Keratinocyte (primary cell): ENCODE results near the gene AADACL3. TPM values are rescaled to one million over a fixed set of nuclear protein-coding genes. Genes with fewer than 3 reads are reported as not detected.

Experiments
- DNase-seq: peaks from one replicate; pipeline ENCODE4 v3.0.0-alpha.2; 2011; ENCODE audit warnings: low read depth, missing footprints, low spot score
- FAIRE-seq: peaks from 2 replicates; lab custom pipeline; 2011; peaks lifted over from hg19 to GRCh38; lab: Jason Lieb, UNC
- H2AFZ ChIP-seq: 2 replicates; pipeline ENCODE4 v1.6.0; 2012; ENCODE audit warnings: low read length, control low read depth, inconsistent platforms; ENCODE audit not compliant: control insufficient read depth
- H3K27ac ChIP-seq: 2 replicates; pipeline ENCODE4 v1.5.1; 2011; ENCODE audit warnings: low read length; ENCODE audit not compliant: control insufficient read depth, insufficient read depth
- H3K27me3 ChIP-seq: 3 replicates; pipeline ENCODE4 v1.6.0; 2011; ENCODE audit warnings: low read length; ENCODE audit not compliant: control insufficient read depth, insufficient read depth; ENCODE audit errors: extremely low read depth
- H3K36me3 ChIP-seq, 2 experiments: 2 replicates in 1 of 2; 3 replicates in 1 of 2; pipeline ENCODE4 v1.5.1; 2011; ENCODE audit warnings: low read length in 2 of 2, mild to moderate bottlenecking in 1 of 2; ENCODE audit not compliant: control insufficient read depth in 2 of 2, insufficient read depth in 2 of 2; ENCODE audit errors: extremely low read depth in 1 of 2
- H3K4me1 ChIP-seq: 3 replicates; pipeline ENCODE4 v1.5.1; 2011; ENCODE audit warnings: low read length; ENCODE audit not compliant: control insufficient read depth, insufficient read depth; ENCODE audit errors: extremely low read depth
- H3K4me2 ChIP-seq: 3 replicates; pipeline ENCODE4 v1.6.0; 2011; ENCODE audit warnings: low read depth, low read length; ENCODE audit not compliant: control insufficient read depth, insufficient read depth; ENCODE audit errors: extremely low read depth
- H3K4me3 ChIP-seq, 3 experiments: fragments of 200-600 bp in 1 of 3; sonication (generic) in 1 of 3; 2 replicates in 2 of 3; 3 replicates in 1 of 3; pipeline ENCODE4 v1.5.1; 2011 to 2016; ENCODE audit warnings: low read length in 3 of 3, mild to moderate bottlenecking in 3 of 3, control low read depth in 2 of 3, inconsistent platforms in 1 of 3, low read depth in 1 of 3, mixed read lengths in 1 of 3, mixed run types in 1 of 3, moderate library complexity in 1 of 3; ENCODE audit not compliant: control insufficient read depth in 2 of 3, insufficient read depth in 2 of 3; ENCODE audit errors: extremely low read depth in 1 of 3
- H3K79me2 ChIP-seq: 2 replicates; pipeline ENCODE4 v1.6.0; 2012; ENCODE audit warnings: low read length; ENCODE audit not compliant: control insufficient read depth, insufficient read depth
- H3K9ac ChIP-seq: 3 replicates; pipeline ENCODE4 v1.6.0; 2011; ENCODE audit warnings: low read length; ENCODE audit not compliant: control insufficient read depth, insufficient read depth; ENCODE audit errors: extremely low read depth
- H3K9me1 ChIP-seq: 3 replicates; pipeline ENCODE4 v1.6.0; 2011; ENCODE audit warnings: low read length; ENCODE audit not compliant: control insufficient read depth, insufficient read depth; ENCODE audit errors: extremely low read depth
- H3K9me3 ChIP-seq: 2 replicates; pipeline ENCODE4 v1.5.1; 2012; ENCODE audit warnings: low read depth, low read length; ENCODE audit not compliant: control insufficient read depth
- H4K20me1 ChIP-seq: 3 replicates; pipeline ENCODE4 v1.6.0; 2011; ENCODE audit warnings: low read length; ENCODE audit not compliant: control insufficient read depth, insufficient read depth; ENCODE audit errors: extremely low read depth
- EZH2 ChIP-seq: IDR thresholded peaks from one replicate; pipeline ENCODE4 v1.6.1; 2012; ENCODE audit warnings: inconsistent platforms, mild to moderate bottlenecking, low read length, moderate library complexity
- dilution Hi-C: fragments of 300-500 bp; cut with MboI; formaldehyde crosslinking; loops from one replicate; pipeline ENCODE4 v1.7.0; 2020; ENCODE audit warnings: low sequenced_read_pairs; ENCODE audit not compliant: extremely low pct_ligation_motif_present
- polyA plus RNA-seq, 5 experiments: library from polyadenylated mRNA; depleted of rRNA in 3 of 5; stranded (reverse) in 3 of 5; stranded (forward) in 1 of 5; unstranded in 1 of 5; fragments of >200 nt; gene quantifications; 1 replicate in 1 of 5; 2 replicates in 3 of 5; 3 replicates in 1 of 5; pipeline versions ENCODE4 v1.2.1 to v1.2.3, GENCODE V29; 2011 to 2012; ENCODE audit warnings: missing spikeins in 2 of 5, low read depth in 1 of 5, low replicate concordance in 1 of 5
- TF ChIP-seq, protein P1 (sequence below), 3 experiments: IDR thresholded peaks in 1 of 3; conservative IDR thresholded peaks in 1 of 3; optimal IDR thresholded peaks in 1 of 3; 2 replicates in 2 of 3; 3 replicates in 1 of 3; pipeline versions ENCODE3 to v1.5.1; 2011; ENCODE audit warnings: low read length in 3 of 3, mild to moderate bottlenecking in 3 of 3, moderate library complexity in 2 of 3, control low read depth in 1 of 3, inconsistent platforms in 1 of 3; ENCODE audit not compliant: insufficient read depth in 2 of 3; ENCODE audit errors: extremely low read depth in 1 of 3

AADACL3 gene
- polyA plus RNA-seq, 1 donor (not counting 4 experiments of a cell fraction or from before 2014, with no cell fraction given) = 0.03 TPM

DNA sequence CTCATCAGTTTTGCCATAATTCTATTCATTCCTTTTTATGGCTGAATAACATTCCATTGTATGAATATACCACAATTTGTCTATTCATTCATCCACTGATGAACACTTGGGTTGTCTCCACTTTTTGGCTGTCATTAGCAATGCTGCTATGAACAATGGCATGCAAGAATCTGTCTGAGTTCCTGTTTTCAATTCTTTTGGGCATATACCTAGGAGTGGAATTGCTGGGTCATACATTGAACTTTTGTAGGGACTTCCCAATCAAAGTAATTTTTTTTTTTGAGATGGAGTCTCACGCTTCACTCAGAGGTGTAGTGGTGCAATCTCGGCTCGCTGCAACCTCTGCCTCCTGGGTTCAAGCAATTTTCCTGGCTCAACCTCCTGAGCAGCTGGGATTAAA is 37.1 kb upstream of the AADACL3 start:
- H3K9me1 ChIP-seq = no peaks in the 10 kb centered on the region
- no peaks in the 10 kb centered on the region for H3K9me3 ChIP-seq
- H3K27me3 ChIP-seq = no peaks in the 10 kb centered on the region
- no peak for DNase-seq
- H3K9ac ChIP-seq = no peak overlapping the region
- TF ChIP-seq, protein P1, sequence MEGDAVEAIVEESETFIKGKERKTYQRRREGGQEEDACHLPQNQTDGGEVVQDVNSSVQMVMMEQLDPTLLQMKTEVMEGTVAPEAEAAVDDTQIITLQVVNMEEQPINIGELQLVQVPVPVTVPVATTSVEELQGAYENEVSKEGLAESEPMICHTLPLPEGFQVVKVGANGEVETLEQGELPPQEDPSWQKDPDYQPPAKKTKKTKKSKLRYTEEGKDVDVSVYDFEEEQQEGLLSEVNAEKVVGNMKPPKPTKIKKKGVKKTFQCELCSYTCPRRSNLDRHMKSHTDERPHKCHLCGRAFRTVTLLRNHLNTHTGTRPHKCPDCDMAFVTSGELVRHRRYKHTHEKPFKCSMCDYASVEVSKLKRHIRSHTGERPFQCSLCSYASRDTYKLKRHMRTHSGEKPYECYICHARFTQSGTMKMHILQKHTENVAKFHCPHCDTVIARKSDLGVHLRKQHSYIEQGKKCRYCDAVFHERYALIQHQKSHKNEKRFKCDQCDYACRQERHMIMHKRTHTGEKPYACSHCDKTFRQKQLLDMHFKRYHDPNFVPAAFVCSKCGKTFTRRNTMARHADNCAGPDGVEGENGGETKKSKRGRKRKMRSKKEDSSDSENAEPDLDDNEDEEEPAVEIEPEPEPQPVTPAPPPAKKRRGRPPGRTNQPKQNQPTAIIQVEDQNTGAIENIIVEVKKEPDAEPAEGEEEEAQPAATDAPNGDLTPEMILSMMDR (optimal IDR thresholded peaks at IDR 0.05 in 1 of 3, IDR thresholded peaks at IDR 0.05 in 1 of 3, conservative IDR thresholded peaks at IDR 0.05 in 1 of 3; ENCODE audit: extremely low read depth in 1 of 3, insufficient read depth in 2 of 3, low read length in 3 of 3) = no peak
- no peak for TF ChIP-seq EZH2
- no peak overlapping the region for H3K4me2 ChIP-seq
- no peaks in the 10 kb centered on the region for H4K20me1 ChIP-seq
- FAIRE-seq = no peak
- no peak overlapping the region for H2AFZ ChIP-seq
- H3K27ac ChIP-seq = no peak overlapping the region
- no peaks in the 10 kb centered on the region for H3K79me2 ChIP-seq
- H3K4me1 ChIP-seq = no peaks in the 10 kb centered on the region
- no peaks in the 10 kb centered on the region for H3K36me3 ChIP-seq
- dilution Hi-C loops = no loop called here
- H3K4me3 ChIP-seq = no peak overlapping the region

DNA sequence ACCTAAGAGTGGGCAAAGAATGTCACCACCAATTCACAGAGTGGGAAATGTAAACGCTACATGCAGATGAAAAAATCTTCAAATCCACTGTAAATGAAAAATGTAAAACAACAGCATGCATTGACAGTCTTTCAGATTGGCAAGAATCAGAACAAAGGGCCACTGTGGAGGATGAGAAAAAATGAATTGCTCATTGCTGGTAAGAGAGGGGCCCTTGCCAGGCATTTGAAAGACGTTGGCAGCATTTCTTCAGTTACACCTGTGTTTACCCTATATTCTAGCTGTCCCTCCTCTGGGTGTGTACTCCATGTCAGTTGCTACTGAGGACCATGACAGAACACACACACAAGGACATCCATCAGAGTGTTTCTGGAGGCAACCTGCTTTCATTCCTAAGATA is 25.8 kb upstream of the AADACL3 start:
- FAIRE-seq = no peak
- Histone ChIP-seq H3K9ac (no peak overlapping the region), H3K27me3 (no peaks in the 10 kb centered on the region), H3K27ac (no peak overlapping the region), H3K4me2 (no peak overlapping the region), H3K36me3 (no peaks in the 10 kb centered on the region), H3K9me1 (no peaks in the 10 kb centered on the region), H3K4me3 (no peak overlapping the region), H3K79me2 (no peaks in the 10 kb centered on the region), H3K9me3 (no peaks in the 10 kb centered on the region), H2AFZ (no peak overlapping the region), H4K20me1 (no peaks in the 10 kb centered on the region), H3K4me1 (no peaks in the 10 kb centered on the region)
- DNase-seq = no peak
- no peak for TF ChIP-seq EZH2
- TF ChIP-seq, protein P1 (optimal IDR thresholded peaks at IDR 0.05 in 1 of 3, IDR thresholded peaks at IDR 0.05 in 1 of 3, conservative IDR thresholded peaks at IDR 0.05 in 1 of 3; ENCODE audit: extremely low read depth in 1 of 3, insufficient read depth in 2 of 3, low read length in 3 of 3) = no peak
- dilution Hi-C loops = no loop called here
